Endometrium (tissue), 2 donors: ENCODE measurements around the gene ANKS3.

Experiments
- FAIRE-seq: peaks from 2 replicates; lab custom pipeline; 2012; peaks lifted over from hg19 to GRCh38; lab: Jason Lieb, UNC
- donor health status: control.
- donor health status: control.

Gene ANKS3

DNA sequence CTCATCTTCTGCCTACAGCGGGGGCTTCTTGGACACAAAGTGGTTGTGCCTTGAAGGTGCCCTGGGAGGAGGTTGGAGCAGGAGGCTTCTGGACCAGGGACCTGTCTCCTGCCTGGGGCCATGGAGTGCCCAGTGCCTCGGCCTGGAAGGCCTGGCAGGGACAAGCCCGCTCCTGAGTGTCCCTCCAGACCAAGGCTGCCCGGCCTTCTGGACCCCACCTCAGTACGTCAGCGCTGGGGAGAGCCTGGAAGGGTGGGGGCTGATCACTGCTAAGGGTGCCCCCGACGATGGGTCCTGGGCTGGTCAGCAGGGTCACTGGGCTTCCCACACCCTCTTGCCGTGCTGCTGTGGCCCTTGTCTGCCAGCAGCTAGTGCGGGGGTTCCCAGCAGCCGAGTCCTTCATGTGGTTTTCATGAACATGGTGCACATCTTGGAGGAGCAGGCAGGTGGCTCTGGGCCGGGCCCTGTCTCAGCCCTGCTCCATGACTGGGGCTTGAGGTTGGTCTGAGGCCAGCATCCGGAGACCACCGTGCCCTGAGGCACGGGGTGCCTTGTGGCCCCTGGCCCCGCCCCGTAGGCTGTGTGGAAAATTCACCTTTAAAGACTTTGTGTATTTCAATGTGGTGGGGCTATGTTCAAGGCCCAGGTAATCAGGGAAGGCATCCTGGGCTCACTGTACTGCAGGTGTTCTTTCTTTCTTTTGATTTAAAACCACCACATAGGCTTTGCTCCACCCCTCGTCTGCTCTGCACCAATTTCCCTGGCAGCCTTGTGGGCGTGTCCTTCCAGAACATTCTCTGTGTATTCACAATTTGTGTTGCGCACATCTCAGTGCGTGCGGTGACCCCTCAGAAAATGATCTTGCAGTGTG, 87.1 kb downstream of the ANKS3 start:
- FAIRE-seq = no peak
